Measurements from ENCODE around the gene ESR1. TPM values are rescaled to one million over a fixed set of nuclear protein-coding genes. Genes with fewer than 3 reads are reported as not detected.
"Not testable (repeated sequence)": the region's sequence is repeated elsewhere in the genome, so short reads cannot be mapped to it uniquely, and the experiment has no call there.

Gene ESR1
- total and polyA plus RNA-seq, 2 donors (not counting 3 experiments of a cell fraction or from before 2014, with no cell fraction given), result 0.01 TPM; not detected in 1

DNA sequence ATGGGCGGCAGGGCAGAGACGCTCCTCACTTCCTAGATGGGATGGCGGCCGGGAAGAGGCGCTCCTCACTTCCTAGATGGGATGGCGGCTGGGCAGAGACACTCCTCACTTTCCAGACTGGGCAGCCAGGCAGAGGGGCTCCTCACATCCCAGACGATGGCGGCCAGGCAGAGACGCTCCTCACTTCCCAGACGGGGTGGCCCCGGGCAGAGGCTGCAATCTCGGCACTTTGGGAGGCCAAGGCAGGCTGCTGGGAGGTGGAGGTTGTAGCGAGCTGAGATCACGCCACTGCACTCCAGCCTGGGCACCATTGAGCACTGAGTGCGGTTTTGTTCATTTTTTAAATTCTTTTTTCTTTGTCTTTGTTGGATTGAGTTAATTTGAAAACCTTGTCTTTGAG, 92.3 kb downstream of the ESR1 start:
- H3K4me1 ChIP-seq (ENCODE audit: control insufficient read depth, extremely low read depth, insufficient read depth, low read length); dilution Hi-C loops (cut with MboI; ENCODE audit: extremely low pct_ligation_motif_present, low sequenced_read_pairs); H3K4me3 ChIP-seq (replicated peaks in 1 of 3; ENCODE audit: insufficient read depth in 1 of 3, low read depth in 1 of 3, low read length in 3 of 3); H3K79me2 ChIP-seq (ENCODE audit: control insufficient read depth, insufficient read depth, low read length); H3K4me2 ChIP-seq (ENCODE audit: insufficient read depth, low read length); CTCF ChIA-PET; H3K27me3 ChIP-seq (ENCODE audit: control insufficient read depth in 2 of 2, insufficient read depth in 2 of 2, low read length in 2 of 2); H3K27ac ChIP-seq (ENCODE audit: insufficient read depth, low read depth, low read length); H3K9ac ChIP-seq (replicated peaks; ENCODE audit: extremely low read depth, insufficient read depth, low read length); DNase-seq (ENCODE audit: low read depth, low spot score); intact Hi-C loops (cut with micrococcal nuclease); H3K36me3 ChIP-seq (ENCODE audit: control insufficient read depth in 2 of 2, extremely low read depth in 1 of 2, insufficient read depth in 2 of 2, low read length in 2 of 2); FAIRE-seq; H2AFZ ChIP-seq (ENCODE audit: low read depth, low read length); H3K9me3 ChIP-seq (replicated peaks; ENCODE audit: control insufficient read depth, insufficient read depth, low read length); POLR2A ChIA-PET; BruUV-seq (replicated peaks); H4K20me1 ChIP-seq (replicated peaks; ENCODE audit: control insufficient read depth, extremely low read depth, insufficient read depth, low read length); H3K9me1 ChIP-seq (replicated peaks; ENCODE audit: control insufficient read depth, extremely low read depth, insufficient read depth, low read length): not testable (repeated sequence)

DNA sequence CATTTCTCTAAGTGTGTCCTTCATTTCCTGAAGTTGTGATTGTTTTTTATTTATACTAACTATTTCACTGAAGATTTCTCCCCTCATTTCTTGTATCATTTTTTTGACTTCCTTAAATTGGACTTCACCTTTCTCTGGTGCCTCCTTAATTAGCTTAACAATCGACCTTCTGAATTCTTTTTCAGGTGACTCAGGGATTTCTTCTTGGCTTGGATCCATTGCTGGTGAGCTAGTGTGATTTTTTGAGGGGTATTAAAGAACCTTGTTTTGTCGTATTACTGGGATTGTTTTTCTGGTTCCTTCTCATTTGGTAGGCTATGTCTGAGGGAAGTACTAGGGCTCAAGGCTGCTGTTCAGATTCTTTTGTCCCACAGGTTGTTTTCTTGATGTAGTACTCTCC, 92.8 kb downstream of the ESR1 start:
- dilution Hi-C loops (cut with MboI; ENCODE audit: extremely low pct_ligation_motif_present, low sequenced_read_pairs), result no loop called here
- no peaks in the 10 kb centered on the region for H3K9me1 ChIP-seq (replicated peaks; ENCODE audit: control insufficient read depth, extremely low read depth, insufficient read depth, low read length)
- no peak overlapping the region for H3K9ac ChIP-seq (replicated peaks; ENCODE audit: extremely low read depth, insufficient read depth, low read length)
- no peak overlapping the region for H3K27ac ChIP-seq (ENCODE audit: insufficient read depth, low read depth, low read length)
- no peaks in the 10 kb centered on the region for H3K36me3 ChIP-seq (ENCODE audit: control insufficient read depth in 2 of 2, extremely low read depth in 1 of 2, insufficient read depth in 2 of 2, low read length in 2 of 2)
- intact Hi-C loops (cut with micrococcal nuclease), result no loop called here
- no peaks in the 10 kb centered on the region for H3K9me3 ChIP-seq (replicated peaks; ENCODE audit: control insufficient read depth, insufficient read depth, low read length)
- H3K4me3 ChIP-seq (replicated peaks in 1 of 3; ENCODE audit: insufficient read depth in 1 of 3, low read depth in 1 of 3, low read length in 3 of 3), result no peak overlapping the region
- no peaks in the 10 kb centered on the region for H4K20me1 ChIP-seq (replicated peaks; ENCODE audit: control insufficient read depth, extremely low read depth, insufficient read depth, low read length)
- no peaks in the 10 kb centered on the region for H3K27me3 ChIP-seq (ENCODE audit: control insufficient read depth in 2 of 2, insufficient read depth in 2 of 2, low read length in 2 of 2)
- no TSS peak for BruUV-seq (replicated peaks)
- no peaks in the 10 kb centered on the region for H3K79me2 ChIP-seq (ENCODE audit: control insufficient read depth, insufficient read depth, low read length)
- H2AFZ ChIP-seq (ENCODE audit: low read depth, low read length), result no peak overlapping the region
- FAIRE-seq (no peak), DNase-seq (ENCODE audit: low read depth, low spot score) (no peak)
- CTCF ChIA-PET, result no interaction called here
- POLR2A ChIA-PET, result no interaction called here
- no peaks in the 10 kb centered on the region for H3K4me1 ChIP-seq (ENCODE audit: control insufficient read depth, extremely low read depth, insufficient read depth, low read length)
- TF ChIP-seq JUN (IDR thresholded peaks at IDR 0.05; ENCODE audit: borderline replicate concordance, insufficient read depth, insufficient read length, low read depth), result no peak
- TF ChIP-seq EZH2 (IDR thresholded peaks at IDR 0.05; ENCODE audit: borderline replicate concordance, low read depth, low read length, severe bottlenecking), result no peak
- no peak for TF ChIP-seq POLR2A (IDR thresholded peaks at IDR 0.05; ENCODE audit: low read depth, low read length)
- no peak for TF ChIP-seq MYC (IDR thresholded peaks at IDR 0.05; ENCODE audit: low read depth, low read length)
- no peak for TF ChIP-seq POLR2AphosphoS5 (IDR thresholded peaks at IDR 0.05; ENCODE audit: insufficient read depth, low read depth, low read length)
- no peak for TF ChIP-seq FOS (IDR thresholded peaks at IDR 0.05; ENCODE audit: borderline replicate concordance, insufficient read depth, low read length)
- TF ChIP-seq, protein P1, sequence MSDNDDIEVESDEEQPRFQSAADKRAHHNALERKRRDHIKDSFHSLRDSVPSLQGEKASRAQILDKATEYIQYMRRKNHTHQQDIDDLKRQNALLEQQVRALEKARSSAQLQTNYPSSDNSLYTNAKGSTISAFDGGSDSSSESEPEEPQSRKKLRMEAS (IDR thresholded peaks at IDR 0.05; ENCODE audit: insufficient read depth, insufficient read length), result no peak
- no peak for TF ChIP-seq GATA2 (IDR thresholded peaks at IDR 0.05; ENCODE audit: insufficient read depth, insufficient read length, low read depth, low read length)
- TF ChIP-seq, protein P2, sequence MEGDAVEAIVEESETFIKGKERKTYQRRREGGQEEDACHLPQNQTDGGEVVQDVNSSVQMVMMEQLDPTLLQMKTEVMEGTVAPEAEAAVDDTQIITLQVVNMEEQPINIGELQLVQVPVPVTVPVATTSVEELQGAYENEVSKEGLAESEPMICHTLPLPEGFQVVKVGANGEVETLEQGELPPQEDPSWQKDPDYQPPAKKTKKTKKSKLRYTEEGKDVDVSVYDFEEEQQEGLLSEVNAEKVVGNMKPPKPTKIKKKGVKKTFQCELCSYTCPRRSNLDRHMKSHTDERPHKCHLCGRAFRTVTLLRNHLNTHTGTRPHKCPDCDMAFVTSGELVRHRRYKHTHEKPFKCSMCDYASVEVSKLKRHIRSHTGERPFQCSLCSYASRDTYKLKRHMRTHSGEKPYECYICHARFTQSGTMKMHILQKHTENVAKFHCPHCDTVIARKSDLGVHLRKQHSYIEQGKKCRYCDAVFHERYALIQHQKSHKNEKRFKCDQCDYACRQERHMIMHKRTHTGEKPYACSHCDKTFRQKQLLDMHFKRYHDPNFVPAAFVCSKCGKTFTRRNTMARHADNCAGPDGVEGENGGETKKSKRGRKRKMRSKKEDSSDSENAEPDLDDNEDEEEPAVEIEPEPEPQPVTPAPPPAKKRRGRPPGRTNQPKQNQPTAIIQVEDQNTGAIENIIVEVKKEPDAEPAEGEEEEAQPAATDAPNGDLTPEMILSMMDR (IDR thresholded peaks at IDR 0.05; ENCODE audit: extremely low read depth in 1 of 2, insufficient read depth in 1 of 2, low read depth in 1 of 2, low read length in 2 of 2), result no peak
- no peak overlapping the region for H3K4me2 ChIP-seq (ENCODE audit: insufficient read depth, low read length)
